WTC11 (cell line): ENCODE data around the gene SUN2. TPM values are rescaled to one million over a fixed set of nuclear protein-coding genes. Genes with fewer than 3 reads are reported as not detected.

ENCODE experiments used
- ATAC-seq: fragments of 200-7000 bp; cut with Tn5 transposase; 2 replicates; pipeline ENCODE4 v1.10.0; 2021; ENCODE audit warnings: mild to moderate bottlenecking, moderate library complexity
- CTCF ChIA-PET: fragments of 300-600 bp; sonication (Branson Sonifier 250); formaldehyde crosslinking; loops from one replicate; lab custom pipeline; 2021; ENCODE audit warnings: antibody characterized with exemption; lab: Charles Lee
- POLR2A ChIA-PET: fragments of 350-600 bp; sonication (Branson Sonifier 250); formaldehyde crosslinking; loops from one replicate; lab custom pipeline; 2021; ENCODE audit warnings: antibody characterized with exemption; lab: Charles Lee
- DNase-seq: peaks from one replicate; pipeline ENCODE4 v3.0.0; 2021; ENCODE audit warnings: low spot score
- H3K27ac Mint-ChIP-seq: 2 replicates; pipeline ENCODE4 v1.8.0; 2021; ENCODE audit warnings: mixed read lengths
- H3K27me3 Mint-ChIP-seq: 2 replicates; pipeline ENCODE4 v1.8.0; 2021; ENCODE audit warnings: low read depth, mild to moderate bottlenecking, moderate library complexity, mixed read lengths
- H3K36me3 Mint-ChIP-seq: 2 replicates; pipeline ENCODE4 v1.8.0; 2021; ENCODE audit warnings: mixed read lengths
- H3K4me1 Mint-ChIP-seq: 2 replicates; pipeline ENCODE4 v1.8.0; 2022; ENCODE audit warnings: mixed read lengths
- H3K4me3 Mint-ChIP-seq: 2 replicates; pipeline ENCODE4 v1.8.0; 2021; ENCODE audit warnings: mild to moderate bottlenecking, moderate library complexity, mixed read lengths
- H3K9me3 Mint-ChIP-seq: 2 replicates; pipeline ENCODE4 v1.8.0; 2021; ENCODE audit warnings: mixed read lengths
- ATF3 ChIP-seq: sonication (generic); formaldehyde crosslinking; conservative IDR thresholded peaks from 2 replicates; pipeline ENCODE4 v1.8.1; 2022; ENCODE audit warnings: mild to moderate bottlenecking, missing genetic modification reagents
- EMX1 ChIP-seq: fragments of 250-450 bp; sonication (Bioruptor Pico); IDR thresholded peaks from 2 replicates; pipeline ENCODE4 v1.8.0; 2021; ENCODE audit warnings: mild to moderate bottlenecking
- ERG ChIP-seq: fragments of 250-450 bp; sonication (Bioruptor Pico); IDR thresholded peaks from 2 replicates; pipeline ENCODE4 v1.8.0; 2021; ENCODE audit warnings: mild to moderate bottlenecking
- HMGXB4 ChIP-seq: sonication (generic); formaldehyde crosslinking; IDR thresholded peaks from 2 replicates; pipeline ENCODE4 v1.8.1; 2023; ENCODE audit warnings: mild to moderate bottlenecking, moderate library complexity, missing genetic modification reagents
- JUN ChIP-seq: sonication (generic); formaldehyde crosslinking; IDR thresholded peaks from 2 replicates; pipeline ENCODE4 v1.8.0; 2023; ENCODE audit warnings: mild to moderate bottlenecking, missing genetic modification reagents
- MXD4 ChIP-seq: fragments of 250-450 bp; sonication (Bioruptor Pico); IDR thresholded peaks from 2 replicates; pipeline ENCODE4 v1.8.0; 2021; ENCODE audit warnings: mild to moderate bottlenecking, moderate library complexity, borderline replicate concordance
- NR3C1 ChIP-seq: sonication (generic); formaldehyde crosslinking; conservative IDR thresholded peaks from 2 replicates; pipeline ENCODE4 v1.8.1; 2023; ENCODE audit warnings: low read depth, mild to moderate bottlenecking, missing genetic modification reagents
- PRDM15 ChIP-seq: sonication (generic); formaldehyde crosslinking; IDR thresholded peaks from 2 replicates; pipeline ENCODE4 v1.8.0; 2022; ENCODE audit warnings: missing genetic modification reagents
- RELA ChIP-seq: sonication (generic); formaldehyde crosslinking; IDR thresholded peaks from 2 replicates; pipeline ENCODE4 v1.8.1; 2022; ENCODE audit warnings: missing genetic modification reagents, mild to moderate bottlenecking, borderline replicate concordance
- SMAD4 ChIP-seq: sonication (generic); formaldehyde crosslinking; IDR thresholded peaks from 2 replicates; pipeline ENCODE4 v1.8.0; 2022; ENCODE audit warnings: mild to moderate bottlenecking, missing genetic modification reagents
- STAT6 ChIP-seq: sonication (generic); formaldehyde crosslinking; conservative IDR thresholded peaks from 2 replicates; pipeline ENCODE4 v1.8.1; 2023; ENCODE audit warnings: mild to moderate bottlenecking, low read depth, missing genetic modification reagents, moderate library complexity
- ZBTB21 ChIP-seq: sonication (generic); formaldehyde crosslinking; IDR thresholded peaks from 2 replicates; pipeline ENCODE4 v1.8.1; 2023; ENCODE audit warnings: mild to moderate bottlenecking, missing genetic modification reagents, borderline replicate concordance
- ZNF671 ChIP-seq: fragments of 250-450 bp; sonication (Bioruptor Pico); IDR thresholded peaks from 2 replicates; pipeline ENCODE4 v1.8.0; 2021; ENCODE audit warnings: mild to moderate bottlenecking
- total RNA-seq: library from RNA; stranded (reverse); gene quantifications from 3 replicates; pipeline ENCODE4 v1.2.3, GENCODE V29; 2021
- TF ChIP-seq, protein P1 (sequence below): sonication (generic); formaldehyde crosslinking; IDR thresholded peaks from 2 replicates; pipeline ENCODE4 v1.8.1; 2023; ENCODE audit warnings: mild to moderate bottlenecking, missing genetic modification reagents, borderline replicate concordance
- TF ChIP-seq, protein P2 (sequence below): sonication (generic); formaldehyde crosslinking; IDR thresholded peaks from 2 replicates; pipeline ENCODE4 v1.8.1; 2022; ENCODE audit warnings: mild to moderate bottlenecking, moderate library complexity, missing genetic modification reagents
- TF ChIP-seq, protein P3 (sequence below): fragments of 250-450 bp; sonication (Bioruptor Pico); IDR thresholded peaks from 2 replicates; pipeline ENCODE4 v1.9.0; 2021; ENCODE audit warnings: mild to moderate bottlenecking

SUN2 gene
- total RNA-seq, 1 experiment from 2014 or later: 30.1 TPM

DNA sequence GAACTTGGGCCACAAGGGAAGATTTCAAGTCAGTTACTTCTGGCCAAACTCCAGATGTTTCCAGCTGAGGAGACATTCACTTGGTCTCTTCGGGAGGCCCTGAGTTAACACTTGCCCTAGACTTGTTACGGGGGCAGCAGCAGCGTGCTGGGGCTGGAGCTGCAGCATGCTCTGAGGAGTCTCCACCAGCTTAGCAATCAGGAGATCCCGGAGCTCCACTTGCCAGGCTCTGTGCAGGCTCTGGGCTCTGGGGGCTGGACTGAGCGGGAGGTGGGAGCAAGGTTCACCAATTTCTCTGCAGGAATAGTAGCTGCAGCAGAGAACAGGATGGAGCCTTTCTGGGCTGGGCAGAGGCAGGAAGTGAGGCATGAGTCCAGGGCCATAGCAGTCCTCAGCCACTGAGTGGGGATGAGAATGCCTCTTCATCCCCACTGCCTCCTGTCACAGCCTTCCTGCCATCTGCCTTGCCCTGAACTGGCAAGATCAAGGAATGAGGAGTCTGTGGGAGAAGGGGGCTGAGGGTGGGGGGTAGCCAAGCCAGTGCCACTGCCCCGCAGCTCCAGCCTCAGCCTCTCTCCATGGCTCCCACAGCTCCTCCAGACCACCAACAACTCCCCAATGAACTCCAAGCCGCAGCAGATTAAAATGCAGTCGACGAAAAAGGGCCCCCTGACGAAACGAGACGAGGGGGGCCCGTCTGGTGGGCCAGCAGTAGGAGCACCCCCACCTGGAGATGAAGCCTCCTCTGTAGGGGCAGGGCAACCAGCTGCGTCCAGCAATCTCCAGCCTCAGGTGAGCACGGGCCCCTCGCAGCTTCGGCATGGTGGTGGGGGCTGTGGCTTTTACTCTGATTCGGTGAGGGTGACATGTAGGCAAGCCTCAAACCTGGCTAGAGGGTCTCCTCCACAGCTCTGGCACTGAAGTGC lies 26.7 kb downstream of the SUN2 start:
- CTCF ChIA-PET: interaction anchor here (0.7 kb wide), 2 partner anchors 37 to 40 kb away, joined by 3 read pairs; no protein-coding TSS in a partner anchor
- TF ChIP-seq ERG (no peak), ZBTB21 (no peak), RELA (CRISPR knock-in tag) (no peak), EMX1 (no peak), STAT6 (CRISPR knock-in tag) (no peak), HMGXB4 (CRISPR knock-in tag) (no peak), ATF3 (CRISPR knock-in tag) (no peak), PRDM15 (no peak), MXD4 (no peak), ZNF671 (CRISPR knock-in tag) (no peak), JUN (CRISPR knock-in tag) (no peak), SMAD4 (CRISPR knock-in tag) (no peak), NR3C1 (CRISPR knock-in tag) (no peak)
- TF ChIP-seq, protein P1, sequence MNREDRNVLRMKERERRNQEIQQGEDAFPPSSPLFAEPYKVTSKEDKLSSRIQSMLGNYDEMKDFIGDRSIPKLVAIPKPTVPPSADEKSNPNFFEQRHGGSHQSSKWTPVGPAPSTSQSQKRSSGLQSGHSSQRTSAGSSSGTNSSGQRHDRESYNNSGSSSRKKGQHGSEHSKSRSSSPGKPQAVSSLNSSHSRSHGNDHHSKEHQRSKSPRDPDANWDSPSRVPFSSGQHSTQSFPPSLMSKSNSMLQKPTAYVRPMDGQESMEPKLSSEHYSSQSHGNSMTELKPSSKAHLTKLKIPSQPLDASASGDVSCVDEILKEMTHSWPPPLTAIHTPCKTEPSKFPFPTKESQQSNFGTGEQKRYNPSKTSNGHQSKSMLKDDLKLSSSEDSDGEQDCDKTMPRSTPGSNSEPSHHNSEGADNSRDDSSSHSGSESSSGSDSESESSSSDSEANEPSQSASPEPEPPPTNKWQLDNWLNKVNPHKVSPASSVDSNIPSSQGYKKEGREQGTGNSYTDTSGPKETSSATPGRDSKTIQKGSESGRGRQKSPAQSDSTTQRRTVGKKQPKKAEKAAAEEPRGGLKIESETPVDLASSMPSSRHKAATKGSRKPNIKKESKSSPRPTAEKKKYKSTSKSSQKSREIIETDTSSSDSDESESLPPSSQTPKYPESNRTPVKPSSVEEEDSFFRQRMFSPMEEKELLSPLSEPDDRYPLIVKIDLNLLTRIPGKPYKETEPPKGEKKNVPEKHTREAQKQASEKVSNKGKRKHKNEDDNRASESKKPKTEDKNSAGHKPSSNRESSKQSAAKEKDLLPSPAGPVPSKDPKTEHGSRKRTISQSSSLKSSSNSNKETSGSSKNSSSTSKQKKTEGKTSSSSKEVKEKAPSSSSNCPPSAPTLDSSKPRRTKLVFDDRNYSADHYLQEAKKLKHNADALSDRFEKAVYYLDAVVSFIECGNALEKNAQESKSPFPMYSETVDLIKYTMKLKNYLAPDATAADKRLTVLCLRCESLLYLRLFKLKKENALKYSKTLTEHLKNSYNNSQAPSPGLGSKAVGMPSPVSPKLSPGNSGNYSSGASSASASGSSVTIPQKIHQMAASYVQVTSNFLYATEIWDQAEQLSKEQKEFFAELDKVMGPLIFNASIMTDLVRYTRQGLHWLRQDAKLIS (CRISPR knock-in tag): no peak
- TF ChIP-seq, protein P2, sequence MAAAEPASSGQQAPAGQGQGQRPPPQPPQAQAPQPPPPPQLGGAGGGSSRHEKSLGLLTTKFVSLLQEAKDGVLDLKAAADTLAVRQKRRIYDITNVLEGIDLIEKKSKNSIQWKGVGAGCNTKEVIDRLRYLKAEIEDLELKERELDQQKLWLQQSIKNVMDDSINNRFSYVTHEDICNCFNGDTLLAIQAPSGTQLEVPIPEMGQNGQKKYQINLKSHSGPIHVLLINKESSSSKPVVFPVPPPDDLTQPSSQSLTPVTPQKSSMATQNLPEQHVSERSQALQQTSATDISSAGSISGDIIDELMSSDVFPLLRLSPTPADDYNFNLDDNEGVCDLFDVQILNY (CRISPR knock-in tag): no peak
- TF ChIP-seq, protein P3, sequence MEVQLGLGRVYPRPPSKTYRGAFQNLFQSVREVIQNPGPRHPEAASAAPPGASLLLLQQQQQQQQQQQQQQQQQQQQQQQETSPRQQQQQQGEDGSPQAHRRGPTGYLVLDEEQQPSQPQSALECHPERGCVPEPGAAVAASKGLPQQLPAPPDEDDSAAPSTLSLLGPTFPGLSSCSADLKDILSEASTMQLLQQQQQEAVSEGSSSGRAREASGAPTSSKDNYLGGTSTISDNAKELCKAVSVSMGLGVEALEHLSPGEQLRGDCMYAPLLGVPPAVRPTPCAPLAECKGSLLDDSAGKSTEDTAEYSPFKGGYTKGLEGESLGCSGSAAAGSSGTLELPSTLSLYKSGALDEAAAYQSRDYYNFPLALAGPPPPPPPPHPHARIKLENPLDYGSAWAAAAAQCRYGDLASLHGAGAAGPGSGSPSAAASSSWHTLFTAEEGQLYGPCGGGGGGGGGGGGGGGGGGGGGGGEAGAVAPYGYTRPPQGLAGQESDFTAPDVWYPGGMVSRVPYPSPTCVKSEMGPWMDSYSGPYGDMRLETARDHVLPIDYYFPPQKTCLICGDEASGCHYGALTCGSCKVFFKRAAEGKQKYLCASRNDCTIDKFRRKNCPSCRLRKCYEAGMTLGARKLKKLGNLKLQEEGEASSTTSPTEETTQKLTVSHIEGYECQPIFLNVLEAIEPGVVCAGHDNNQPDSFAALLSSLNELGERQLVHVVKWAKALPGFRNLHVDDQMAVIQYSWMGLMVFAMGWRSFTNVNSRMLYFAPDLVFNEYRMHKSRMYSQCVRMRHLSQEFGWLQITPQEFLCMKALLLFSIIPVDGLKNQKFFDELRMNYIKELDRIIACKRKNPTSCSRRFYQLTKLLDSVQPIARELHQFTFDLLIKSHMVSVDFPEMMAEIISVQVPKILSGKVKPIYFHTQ: no peak

More for the DNA sequence above, 26.7 kb downstream of the SUN2 start:
- peaks cover 67% of the 10 kb centered on the region for H3K36me3 Mint-ChIP-seq
- H3K4me3 Mint-ChIP-seq: no peak overlapping the region
- DNase-seq: no peak
- no peak for ATAC-seq
- no peak overlapping the region for H3K27ac Mint-ChIP-seq
- 0 out of 2 replicates have a peak, but pooled peaks cover 3% of the 10 kb centered on the region for H3K4me1 Mint-ChIP-seq
- POLR2A ChIA-PET: no interaction called here
- no peaks in the 10 kb centered on the region for H3K9me3 Mint-ChIP-seq
- no peaks in the 10 kb centered on the region for H3K27me3 Mint-ChIP-seq
